H1 (cell line): ENCODE results near the gene OR10H5. TPM values are rescaled to one million over a fixed set of nuclear protein-coding genes. Genes with fewer than 3 reads are reported as not detected.

Experiments used
- CTCF ChIA-PET: fragments of 300-600 bp; sonication (Branson Sonifier 250); formaldehyde crosslinking; loops from one replicate; lab custom pipeline; 2021; ENCODE audit not compliant: partially characterized antibody; lab: Charles Lee
- POLR2A ChIA-PET: fragments of 300-600 bp; sonication (Branson Sonifier 250); formaldehyde crosslinking; loops from one replicate; lab custom pipeline; 2021; ENCODE audit warnings: inconsistent platforms; ENCODE audit not compliant: partially characterized antibody; lab: Charles Lee
- DNase-seq, 2 experiments: peaks; one replicate each; pipeline versions ENCODE4 v3.0.0 to v3.0.0-alpha.2; 2010 to 2022; ENCODE audit warnings: low spot score in 2 of 2, low read depth in 1 of 2, mixed read lengths in 1 of 2
- FAIRE-seq: peaks from 2 replicates; lab custom pipeline; 2011; peaks lifted over from hg19 to GRCh38; lab: Jason Lieb, UNC
- H2AFZ ChIP-seq: 2 replicates; pipeline ENCODE4 v1.8.1; 2012; ENCODE audit warnings: low read length, inconsistent platforms
- H2AK5ac ChIP-seq: 2 replicates; pipeline ENCODE4 v1.6.1; 2013; ENCODE audit warnings: low read depth, low read length
- H2BK120ac ChIP-seq: replicated peaks from 2 replicates; pipeline ENCODE3; 2013; ENCODE audit warnings: low read depth, low read length, inconsistent platforms
- H2BK12ac ChIP-seq: 2 replicates; pipeline ENCODE4 v1.6.1; 2013; ENCODE audit warnings: low read depth, low read length
- H2BK15ac ChIP-seq: 2 replicates; pipeline ENCODE4 v1.6.1; 2013; ENCODE audit warnings: low read length
- H2BK20ac ChIP-seq: 2 replicates; pipeline ENCODE4 v1.6.1; 2013; ENCODE audit warnings: low read length
- H2BK5ac ChIP-seq: 2 replicates; pipeline ENCODE4 v1.6.1; 2013; ENCODE audit warnings: low read depth, low read length
- H3K14ac ChIP-seq: 2 replicates; pipeline ENCODE4 v1.6.1; 2013; ENCODE audit warnings: inconsistent platforms; ENCODE audit not compliant: insufficient read length
- H3K18ac ChIP-seq: 2 replicates; pipeline ENCODE4 v1.6.1; 2013; ENCODE audit warnings: low read length; ENCODE audit errors: extremely low read depth
- H3K23ac ChIP-seq: 2 replicates; pipeline ENCODE4 v1.6.1; 2013; ENCODE audit warnings: inconsistent platforms; ENCODE audit not compliant: insufficient read length
- H3K23me2 ChIP-seq: 2 replicates; pipeline ENCODE4 v1.6.1; 2013; ENCODE audit warnings: low read depth, low read length
- H3K27ac ChIP-seq: 2 replicates; pipeline ENCODE4 v1.6.1; 2011; ENCODE audit warnings: low read depth, low read length, inconsistent platforms
- H3K27me3 ChIP-seq, 4 experiments: replicated peaks in 1 of 4; 1 replicate in 1 of 4; 2 replicates in 3 of 4; pipeline versions ENCODE4 v1.6.1 to v1.8.1; 2011 to 2013; ENCODE audit warnings: low read length in 3 of 4, mild to moderate bottlenecking in 3 of 4, inconsistent platforms in 2 of 4, mixed read lengths in 2 of 4, moderate library complexity in 1 of 4; ENCODE audit not compliant: control insufficient read depth in 3 of 4, insufficient read depth in 3 of 4; ENCODE audit errors: extremely low read depth in 1 of 4
- H3K36me3 ChIP-seq, 4 experiments: 2 replicates each; pipeline versions ENCODE4 v1.6.1 to v1.8.1; 2011 to 2013; ENCODE audit warnings: mild to moderate bottlenecking in 4 of 4, low read length in 3 of 4, moderate library complexity in 2 of 4, control low read depth in 1 of 4, inconsistent platforms in 1 of 4; ENCODE audit not compliant: insufficient read depth in 4 of 4, control insufficient read depth in 2 of 4
- H3K4ac ChIP-seq: replicated peaks from 2 replicates; pipeline ENCODE3; 2013; ENCODE audit warnings: low read length, low read depth, mixed read lengths, inconsistent platforms; ENCODE audit not compliant: insufficient read length
- H3K4me1 ChIP-seq, 4 experiments: replicated peaks in 1 of 4; 1 replicate in 1 of 4; 2 replicates in 3 of 4; pipeline versions ENCODE4 v1.6.1 to v1.8.1; 2011 to 2013; ENCODE audit warnings: low read length in 3 of 4, inconsistent platforms in 2 of 4, mixed read lengths in 1 of 4; ENCODE audit not compliant: insufficient read depth in 4 of 4, control insufficient read depth in 3 of 4
- H3K4me2 ChIP-seq, 2 experiments: 2 replicates each; pipeline versions ENCODE4 v1.6.1 to v1.8.1; 2011 to 2013; ENCODE audit warnings: low read depth in 2 of 2, low read length in 2 of 2, control low read depth in 1 of 2, inconsistent platforms in 1 of 2, mild to moderate bottlenecking in 1 of 2; ENCODE audit not compliant: insufficient read depth in 1 of 2
- H3K4me3 ChIP-seq, 4 experiments: fragments of 200-600, 300-600 bp in 1 of 4; sonication (generic), shearing (Covaris generic), sonication (Bioruptor Twin) in 1 of 4; 2 replicates each; pipeline versions ENCODE4 v1.5.1 to v1.8.1; 2011 to 2016; ENCODE audit warnings: low read length in 4 of 4, low read depth in 3 of 4, control low read depth in 2 of 4, inconsistent platforms in 2 of 4, mild to moderate bottlenecking in 2 of 4, mixed read lengths in 1 of 4, moderate library complexity in 1 of 4; ENCODE audit not compliant: insufficient read depth in 2 of 4; ENCODE audit errors: extremely low read depth in 1 of 4
- H3K56ac ChIP-seq: replicated peaks from 2 replicates; pipeline ENCODE3; 2013; ENCODE audit warnings: low read depth, mild to moderate bottlenecking, mixed read lengths, low read length, inconsistent platforms; ENCODE audit not compliant: insufficient read length
- H3K79me1 ChIP-seq: 2 replicates; pipeline ENCODE4 v1.6.1; 2013; ENCODE audit warnings: low read depth, low read length, control low read depth
- H3K79me2 ChIP-seq, 2 experiments: 2 replicates each; pipeline versions ENCODE4 v1.6.1 to v1.8.1; 2012 to 2013; ENCODE audit warnings: low read length in 2 of 2, mild to moderate bottlenecking in 2 of 2, inconsistent platforms in 1 of 2; ENCODE audit not compliant: insufficient read depth in 2 of 2, control insufficient read depth in 1 of 2
- H3K9ac ChIP-seq, 4 experiments: replicated peaks in 1 of 4; 1 replicate in 1 of 4; 2 replicates in 3 of 4; pipeline versions ENCODE4 v1.6.1 to v1.8.1; 2011 to 2013; ENCODE audit warnings: low read depth in 3 of 4, low read length in 3 of 4, control low read depth in 2 of 4, mild to moderate bottlenecking in 2 of 4, moderate library complexity in 2 of 4, inconsistent platforms in 1 of 4; ENCODE audit errors: extremely low read depth in 1 of 4
- H3K9me3 ChIP-seq, 2 experiments: 2 replicates each; pipeline versions ENCODE4 v1.6.1 to v1.8.1; 2012 to 2013; ENCODE audit warnings: mild to moderate bottlenecking in 2 of 2, moderate library complexity in 2 of 2, control low read depth in 1 of 2, inconsistent platforms in 1 of 2, low read depth in 1 of 2, low read length in 1 of 2, mixed read lengths in 1 of 2; ENCODE audit not compliant: insufficient read depth in 2 of 2
- H4K20me1 ChIP-seq, 2 experiments: replicated peaks in 1 of 2; 2 replicates each; pipeline versions ENCODE3 to v1.8.1; 2011 to 2013; ENCODE audit warnings: inconsistent platforms in 2 of 2, low read length in 2 of 2, mild to moderate bottlenecking in 1 of 2; ENCODE audit not compliant: insufficient read depth in 2 of 2, control insufficient read depth in 1 of 2
- H4K5ac ChIP-seq: 2 replicates; pipeline ENCODE4 v1.6.1; 2013; ENCODE audit warnings: low read length, low read depth, mixed read lengths, inconsistent platforms; ENCODE audit not compliant: insufficient read length
- H4K8ac ChIP-seq: 2 replicates; pipeline ENCODE4 v1.8.0; 2013; ENCODE audit warnings: mild to moderate bottlenecking, moderate library complexity, low read length, inconsistent platforms; ENCODE audit not compliant: insufficient read depth; ENCODE audit errors: extremely low read depth
- H4K91ac ChIP-seq: replicated peaks from 2 replicates; pipeline ENCODE3; 2013; ENCODE audit warnings: low read length, mixed read lengths, inconsistent platforms; ENCODE audit not compliant: insufficient read length
- ATF3 ChIP-seq: IDR thresholded peaks from 2 replicates; pipeline ENCODE4 v1.6.1; 2011; ENCODE audit warnings: low read depth, mild to moderate bottlenecking, low read length; ENCODE audit not compliant: insufficient read depth
- BCL11A ChIP-seq, 2 experiments: IDR thresholded peaks; one replicate each; pipeline ENCODE4 v1.6.1; 2011; ENCODE audit warnings: low read depth in 2 of 2, low read length in 2 of 2, mild to moderate bottlenecking in 2 of 2
- BRCA1 ChIP-seq: IDR thresholded peaks from 2 replicates; pipeline ENCODE4 v1.6.1; 2012; ENCODE audit warnings: low read depth, low read length, improper control_type of control experiment
- CHD2 ChIP-seq: IDR thresholded peaks from 2 replicates; pipeline ENCODE4 v1.6.1; 2012; ENCODE audit warnings: low read length, improper control_type of control experiment
- CTBP2 ChIP-seq: IDR thresholded peaks from 2 replicates; pipeline ENCODE4 v1.7.0; 2011; ENCODE audit warnings: borderline replicate concordance, mild to moderate bottlenecking, moderate library complexity, mixed read lengths, low read length; ENCODE audit not compliant: insufficient read depth, insufficient read length
- EZH2 ChIP-seq: fragments of 200-600 bp; sonication (generic); IDR thresholded peaks from 2 replicates; pipeline ENCODE4 v1.7.1; 2012; ENCODE audit warnings: low read depth, mild to moderate bottlenecking, moderate library complexity, low read length, inconsistent platforms; ENCODE audit not compliant: severe bottlenecking
- GTF2F1 ChIP-seq: IDR thresholded peaks from 2 replicates; pipeline ENCODE4 v1.6.1; 2012; ENCODE audit warnings: low read depth, low read length, improper control_type of control experiment, borderline replicate concordance
- HDAC2 ChIP-seq, 2 experiments: fragments of 300-600 bp in 1 of 2; sonication (generic) in 1 of 2; IDR thresholded peaks; 2 replicates each; pipeline ENCODE4 v1.6.1; 2011 to 2012; ENCODE audit warnings: low read depth in 2 of 2, low read length in 2 of 2, mild to moderate bottlenecking in 2 of 2, moderate library complexity in 2 of 2, borderline replicate concordance in 1 of 2, inconsistent platforms in 1 of 2
- RFX5 ChIP-seq: IDR thresholded peaks from 2 replicates; pipeline ENCODE4 v1.6.1; 2011; ENCODE audit warnings: low read depth, low read length, improper control_type of control experiment, borderline replicate concordance
- RXRA ChIP-seq: IDR thresholded peaks from 2 replicates; pipeline ENCODE4 v1.6.1; 2011; ENCODE audit warnings: low read depth, mild to moderate bottlenecking, low read length, moderate library complexity; ENCODE audit not compliant: insufficient read depth
- SP2 ChIP-seq: IDR thresholded peaks from 2 replicates; pipeline ENCODE4 v1.6.1; 2012; ENCODE audit warnings: mild to moderate bottlenecking, low read length, inconsistent platforms
- SRF ChIP-seq: IDR thresholded peaks from 2 replicates; pipeline ENCODE4 v1.6.1; 2011; ENCODE audit warnings: mild to moderate bottlenecking, low read depth, low read length, moderate library complexity
- SUZ12 ChIP-seq: fragments of 200-600 bp; sonication (generic); IDR thresholded peaks from 2 replicates; pipeline ENCODE4 v1.6.1; 2012; ENCODE audit warnings: mild to moderate bottlenecking, inconsistent platforms, low read length, moderate library complexity, mixed read lengths
- TAF7 ChIP-seq: optimal IDR thresholded peaks from 2 replicates; pipeline ENCODE3; 2011; ENCODE audit warnings: low read depth, mild to moderate bottlenecking, inconsistent platforms, low read length, moderate library complexity, borderline replicate concordance
- WGBS, 2 experiments: shearing (Covaris generic) in 1 of 2; methylation state at CpG; one replicate each; pipeline versions ENCODE4 v1.1.6 to v1.1.7; 2013 to 2015; ENCODE audit warnings: low lambda C conversion rate in 2 of 2, mixed read lengths in 2 of 2, inconsistent platforms in 1 of 2, low coverage in 1 of 2, missing lambda C conversion rate in 1 of 2; ENCODE audit not compliant: insufficient replicate concordance in 2 of 2, insufficient coverage in 1 of 2, insufficient read length in 1 of 2; ENCODE audit errors: extremely low coverage in 1 of 2, missing lambda C conversion rate in 1 of 2; 5-methylcytosine and 5-hydroxymethylcytosine counted together
- polyA plus RNA-seq, 7 experiments: library from polyadenylated mRNA; depleted of rRNA in 3 of 7; stranded (reverse) in 5 of 7; unstranded in 2 of 7; fragments of >200 nt in 5 of 7; fragments of 200-250 nt in 2 of 7; gene quantifications; 1 replicate in 5 of 7; 2 replicates in 1 of 7; 4 replicates in 1 of 7; pipeline versions ENCODE4 v1.2.1 to v1.2.3, GENCODE V29; 2011 to 2013; ENCODE audit warnings: missing spikeins in 2 of 7, mixed read lengths in 2 of 7
- total RNA-seq: library from RNA; stranded (reverse); fragmentation: NEBNext Ultra II Directional; extraction: Animal tissue kit (Norgen Biotek cat#: 25700); gene quantifications from 2 replicates; pipeline ENCODE4 v1.2.1, GENCODE V29; 2021

Gene OR10H5
- total and polyA plus RNA-seq, 2 of the 8 experiments (the other 6 are each of a cell fraction or from before 2014, with no cell fraction given): not detected

GRCh38 chr19:15781661-15782060 is 5.8 kb upstream of the OR10H5 start:
- no peaks in the 10 kb centered on the region for H3K79me1 ChIP-seq
- CTCF ChIA-PET: no interaction called here
- peaks cover 36 to 64% of the 10 kb centered on the region in 2 experiments for H3K9me3 ChIP-seq
- no peak overlapping the region for H3K4me2 ChIP-seq
- H4K8ac ChIP-seq: no peak overlapping the region
- no peak overlapping the region for H3K27ac ChIP-seq
- no peak overlapping the region for H2BK20ac ChIP-seq
- no peak for DNase-seq
- no peak overlapping the region for H4K91ac ChIP-seq
- H4K5ac ChIP-seq: no peak overlapping the region
- FAIRE-seq: no peak
- POLR2A ChIA-PET: no interaction called here
- no peak overlapping the region for H3K18ac ChIP-seq
- no peak overlapping the region for H2AFZ ChIP-seq
- H4K20me1 ChIP-seq: no peaks in the 10 kb centered on the region
- H3K23me2 ChIP-seq: no peaks in the 10 kb centered on the region; the same call in 1 of the 2 replicates
- H3K9ac ChIP-seq: no peak overlapping the region
- no peak overlapping the region for H3K23ac ChIP-seq
- H3K27me3 ChIP-seq: no peaks in the 10 kb centered on the region
- no peaks in the 10 kb centered on the region for H3K4me1 ChIP-seq
- no peaks in the 10 kb centered on the region for H3K36me3 ChIP-seq
- H2BK15ac ChIP-seq: no peak overlapping the region
- no peak overlapping the region for H2AK5ac ChIP-seq
- H3K56ac ChIP-seq: no peak overlapping the region
- H3K4ac ChIP-seq: no peak overlapping the region
- no peak overlapping the region for H2BK12ac ChIP-seq
- H3K14ac ChIP-seq: no peak overlapping the region
- WGBS, 2 experiments: 74% methylated on average over 5 of the region's 5 CpGs; no CpG with 5 or more reads in 1 of the 2 experiments
- no peak overlapping the region for H2BK120ac ChIP-seq
- H2BK5ac ChIP-seq: no peak overlapping the region
- H3K4me3 ChIP-seq: no peak overlapping the region
- H3K79me2 ChIP-seq: no peaks in the 10 kb centered on the region
- no peak for TF ChIP-seq CTBP2
- TF ChIP-seq HDAC2 (IDR thresholded peaks at IDR 0.05; ENCODE audit: borderline replicate concordance in 1 of 2, low read depth in 2 of 2, low read length in 2 of 2): no peak
- no peak for TF ChIP-seq TAF7
- TF ChIP-seq CHD2: no peak
- no peak for TF ChIP-seq GTF2F1
- TF ChIP-seq RFX5: no peak
- TF ChIP-seq RXRA: no peak
- no peak for TF ChIP-seq SRF
- no peak for TF ChIP-seq BRCA1
- no peak for TF ChIP-seq ATF3
- TF ChIP-seq SP2: no peak
- TF ChIP-seq SUZ12: no peak
- no peak for TF ChIP-seq BCL11A (IDR thresholded peaks at IDR 0.05; ENCODE audit: low read depth in 2 of 2, low read length in 2 of 2)
- TF ChIP-seq EZH2: no peak
